GM19240 (cell line): ENCODE measurements around the gene COL11A1.
"Not testable (repeated sequence)": the region's sequence is repeated elsewhere in the genome, so short reads cannot be mapped to it uniquely, and the experiment has no call there.

Source experiments
- DNase-seq: peaks from one replicate; pipeline ENCODE4 v3.0.0; 2011; ENCODE audit warnings: low spot score; ENCODE audit not compliant: insufficient read length

COL11A1 gene

GRCh38 chr1:103108376-103109150 is at the start of gene COL11A1:
TSS of gene COL11A1 (minus strand) at chr1:103108522. CDS start at chr1:103108178, 344 bp downstream.
- DNase-seq, result no peak

DNA sequence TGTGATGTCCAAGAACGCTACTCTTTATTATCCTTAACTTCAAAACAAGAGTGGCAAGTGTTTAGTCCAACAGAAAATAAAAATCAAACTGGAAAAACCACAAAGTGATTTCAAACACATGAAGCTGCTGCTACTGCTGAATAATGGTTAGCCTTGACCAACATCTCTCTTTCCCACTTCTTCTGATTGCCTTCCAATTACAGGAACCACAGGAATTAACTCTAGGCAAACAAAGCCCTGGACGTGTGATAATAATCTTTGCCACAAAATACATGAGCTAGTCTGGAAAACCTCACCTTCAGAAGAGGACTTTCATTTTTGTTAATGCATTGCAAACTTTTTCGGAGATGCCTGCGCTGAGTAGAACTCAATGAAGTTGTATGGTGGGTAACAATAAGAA is 48.6 kb upstream of the COL11A1 start:
- no peak for DNase-seq

- DNase-seq, result no peak
These were observed 37.8 kb upstream of the COL11A1 start for GRCh38 chr1:103146166-103146565.

DNA sequence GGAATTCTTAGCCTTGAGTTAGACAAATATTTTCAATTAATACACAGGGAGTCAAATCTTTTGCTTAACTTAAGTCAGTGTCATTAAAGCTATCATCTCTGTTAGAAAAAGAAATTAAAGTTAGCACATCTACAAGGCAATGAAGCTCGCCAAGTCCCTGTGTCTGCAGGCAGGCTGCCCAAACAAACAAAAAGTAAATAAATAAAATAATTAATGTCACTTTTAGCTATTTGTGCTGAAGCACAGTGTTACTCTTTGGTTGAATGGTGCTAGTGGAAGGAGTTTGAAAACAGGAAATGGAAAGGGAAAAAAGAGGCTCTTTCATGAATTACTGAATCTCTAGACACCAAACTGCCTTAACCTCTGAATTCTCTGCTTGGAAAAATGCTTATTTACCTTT is 37.1 kb upstream of the COL11A1 start:
- DNase-seq, result no peak

- DNase-seq, result no peak
These were observed 36.4 kb upstream of the COL11A1 start for GRCh38 chr1:103144681-103145080.

GRCh38 chr1:103142461-103142860 is 34.1 kb upstream of the COL11A1 start:
- DNase-seq, result no peak

- DNase-seq, result no peak
These were observed 21.5 kb upstream of the COL11A1 start for GRCh38 chr1:103129796-103130195.

- no peak for DNase-seq
These were observed 20.9 kb upstream of the COL11A1 start for GRCh38 chr1:103129255-103129654.

DNA sequence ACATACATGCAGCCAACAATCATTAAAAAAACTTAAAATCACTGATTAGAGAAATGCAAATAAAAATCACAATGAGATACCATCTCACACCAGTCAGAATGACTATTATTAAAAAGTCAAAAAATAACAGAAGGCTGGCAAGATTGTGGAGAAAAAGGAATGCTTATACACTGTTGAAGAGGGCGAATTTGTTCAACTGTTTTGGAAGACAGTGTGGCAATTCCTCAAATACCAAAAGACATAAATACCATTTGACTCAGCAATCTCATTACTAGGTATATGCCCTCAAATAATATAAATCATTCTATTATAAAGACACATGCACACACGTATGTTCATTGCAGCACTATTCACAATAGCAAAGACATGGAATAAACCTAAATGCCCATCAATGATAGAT is 19.9 kb upstream of the COL11A1 start:
- DNase-seq, result not testable (repeated sequence)

DNA sequence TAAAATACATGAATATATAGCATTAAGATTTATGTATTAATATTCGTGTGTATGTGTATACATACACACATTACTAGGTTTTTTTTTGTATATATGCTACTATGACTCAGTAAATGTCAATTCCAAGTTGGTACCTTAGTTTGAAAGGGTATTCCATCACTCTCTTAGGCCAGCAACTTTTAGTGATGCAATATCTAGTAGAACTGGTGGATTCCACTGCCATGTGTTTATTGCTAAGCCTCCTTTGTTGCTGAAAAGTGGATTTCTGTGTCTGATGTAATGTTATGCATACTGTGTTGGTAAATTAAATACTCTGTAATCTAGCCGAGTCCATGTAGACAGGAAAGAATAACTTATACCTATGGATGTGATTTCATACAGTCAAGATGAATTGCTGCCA is 16.9 kb upstream of the COL11A1 start:
- DNase-seq, result no peak

GRCh38 chr1:103122983-103123720 is 14.8 kb upstream of the COL11A1 start:
- DNase-seq, result no peak

DNA sequence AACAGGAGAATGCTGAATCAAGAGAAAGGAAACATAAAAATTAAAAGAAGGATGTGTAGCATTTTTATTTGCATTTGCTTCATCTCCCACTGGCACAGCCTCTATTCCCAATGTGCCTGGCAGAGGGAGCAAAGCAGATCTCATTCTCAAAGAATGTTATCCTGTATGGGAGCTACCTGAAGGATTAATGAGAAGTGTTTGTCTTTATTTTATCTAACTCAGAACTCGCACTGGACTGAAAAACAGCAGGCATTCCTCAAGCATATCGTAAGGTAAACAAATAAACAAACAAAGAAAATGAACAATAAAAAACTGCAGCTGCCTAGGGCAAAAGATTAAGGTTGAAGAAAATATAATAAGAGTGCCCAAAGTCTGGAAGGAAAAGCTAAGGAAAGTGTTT is 12.7 kb upstream of the COL11A1 start:
- DNase-seq, result no peak

- no peak for DNase-seq
These were observed 4.2 kb upstream of the COL11A1 start for GRCh38 chr1:103112546-103112945.

DNA sequence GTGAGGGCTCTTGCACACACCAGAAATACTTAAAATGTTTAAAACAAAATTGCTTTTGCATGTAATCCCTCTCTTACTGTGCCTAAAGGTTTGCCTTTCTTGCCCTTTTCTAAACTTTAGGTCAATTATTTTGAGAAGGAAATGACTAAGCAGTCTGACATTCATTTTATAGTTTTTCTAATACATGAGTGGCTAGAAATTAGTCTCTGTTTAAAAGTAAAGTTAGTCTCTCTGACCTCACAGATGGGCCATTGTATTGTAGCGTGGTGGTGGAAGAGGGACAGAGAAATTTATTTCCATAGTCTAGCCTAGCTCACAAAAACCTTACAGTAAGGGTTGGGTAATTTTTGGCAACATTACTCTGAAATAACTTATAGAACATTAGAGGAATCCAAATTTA is 3.6 kb upstream of the COL11A1 start:
- no peak for DNase-seq

DNA sequence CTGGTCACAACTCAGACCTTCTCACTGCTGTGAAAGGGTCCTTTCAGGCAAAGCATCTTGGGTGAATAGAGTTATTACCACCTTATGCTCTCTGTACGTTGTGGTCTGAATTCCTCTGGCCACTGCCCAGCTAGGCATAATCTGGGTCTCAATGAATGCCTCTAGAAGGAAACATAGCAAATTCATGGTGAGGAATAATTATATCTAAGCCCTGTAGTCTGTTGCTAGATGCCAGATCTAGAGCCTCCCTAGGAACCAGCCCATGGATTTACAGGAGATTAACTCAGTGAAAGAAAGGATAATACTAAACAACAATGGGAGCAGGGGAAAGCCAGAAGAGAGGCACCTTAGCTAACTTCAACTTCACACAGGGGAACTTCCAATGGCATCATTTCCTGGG is 2.4 kb upstream of the COL11A1 start:
- DNase-seq, result no peak

DNA sequence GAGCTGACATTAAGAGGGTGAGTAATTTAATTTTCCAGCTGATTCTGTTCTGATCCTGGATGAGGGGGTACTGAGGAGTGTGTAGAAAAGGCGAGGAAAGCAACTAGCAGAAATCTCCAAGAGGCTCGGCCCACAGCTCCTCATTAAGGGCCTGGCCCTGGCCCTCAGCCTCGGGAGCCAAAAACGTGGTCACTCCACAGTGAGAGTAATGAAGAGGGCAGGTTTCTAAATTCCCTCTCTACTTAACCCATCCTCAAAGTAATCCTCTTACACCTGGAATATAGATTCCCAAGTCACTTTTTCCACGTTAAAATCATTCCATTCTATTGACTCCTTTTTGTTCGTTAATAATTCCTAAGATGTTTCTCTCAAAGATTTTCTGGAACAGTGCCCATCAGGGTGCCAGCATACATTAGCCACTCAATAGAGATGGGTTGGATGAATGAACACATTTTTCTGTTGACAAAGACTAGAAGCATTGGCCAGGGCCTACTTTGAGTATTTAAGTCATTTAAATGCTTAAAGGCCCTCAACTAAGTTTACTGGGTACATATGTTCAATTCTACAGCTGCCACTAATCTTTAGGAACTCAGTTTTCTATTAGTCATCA is 1.1 kb upstream of the COL11A1 start:
- DNase-seq, result no peak

- no peak for DNase-seq
These were observed 464 bp downstream of the COL11A1 start for GRCh38 chr1:103107741-103108375.

DNA sequence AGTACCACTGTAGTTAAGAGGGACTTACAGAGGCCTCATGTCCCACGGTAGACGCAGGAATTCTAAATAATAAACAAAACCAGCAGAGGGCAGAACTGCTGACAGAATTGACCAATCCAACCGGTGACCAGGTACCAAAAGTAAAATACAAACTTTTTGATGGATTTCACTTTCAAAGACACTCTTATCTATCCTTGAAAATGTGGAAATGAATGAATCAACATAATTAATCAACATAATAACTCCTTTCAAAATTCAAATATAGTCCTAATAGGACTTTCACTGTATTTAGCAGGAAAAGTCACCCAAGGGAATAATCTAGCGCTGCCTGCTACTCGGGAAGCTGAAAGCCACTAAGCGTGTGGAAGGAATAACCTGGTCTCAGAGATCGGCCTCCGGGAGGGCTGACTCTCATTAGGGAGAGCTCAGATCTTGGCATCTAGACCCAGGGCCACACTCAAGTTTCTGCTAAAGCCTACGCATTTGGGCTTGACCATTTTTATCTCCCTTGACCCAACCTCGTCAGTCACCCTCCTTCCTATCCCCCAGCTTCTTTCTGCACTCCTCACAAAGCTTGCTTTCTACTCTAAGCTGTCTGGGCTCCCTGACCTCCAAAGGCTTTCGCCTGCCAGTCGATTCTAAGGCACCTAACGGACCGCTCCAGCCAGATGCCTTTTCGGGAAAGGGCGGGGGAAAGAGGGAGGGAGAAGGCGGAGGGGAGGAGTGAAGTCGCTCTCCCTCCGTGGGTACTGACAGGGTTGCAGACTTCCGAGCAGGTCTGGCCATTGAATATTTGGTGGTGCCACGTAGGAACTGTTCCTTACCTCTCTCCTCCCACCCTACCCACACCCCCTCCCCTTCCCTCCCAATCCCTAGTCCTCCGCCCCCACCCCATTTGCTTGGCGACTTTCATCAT is 1.6 kb downstream of the COL11A1 start:
- no peak for DNase-seq

DNA sequence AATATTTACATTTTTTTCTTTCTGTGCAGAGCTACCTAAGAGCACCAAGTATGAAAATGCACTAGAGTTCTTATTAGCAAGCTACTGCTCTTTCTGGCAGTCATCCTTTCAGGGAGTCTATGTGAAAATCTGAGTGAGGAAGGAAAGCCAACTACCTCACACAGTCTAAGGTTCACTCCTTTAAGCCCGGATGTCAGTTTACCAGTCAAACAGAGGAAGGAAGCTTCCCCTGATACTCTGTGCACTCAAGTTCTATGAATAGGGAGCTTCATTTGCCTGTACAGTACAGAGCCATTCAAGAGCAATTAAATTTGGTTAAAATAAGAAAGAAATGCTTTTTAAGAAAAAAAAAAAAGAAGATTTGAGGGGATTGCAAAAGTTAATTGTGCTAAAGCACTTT is 6.9 kb downstream of the COL11A1 start:
- no peak for DNase-seq

DNA sequence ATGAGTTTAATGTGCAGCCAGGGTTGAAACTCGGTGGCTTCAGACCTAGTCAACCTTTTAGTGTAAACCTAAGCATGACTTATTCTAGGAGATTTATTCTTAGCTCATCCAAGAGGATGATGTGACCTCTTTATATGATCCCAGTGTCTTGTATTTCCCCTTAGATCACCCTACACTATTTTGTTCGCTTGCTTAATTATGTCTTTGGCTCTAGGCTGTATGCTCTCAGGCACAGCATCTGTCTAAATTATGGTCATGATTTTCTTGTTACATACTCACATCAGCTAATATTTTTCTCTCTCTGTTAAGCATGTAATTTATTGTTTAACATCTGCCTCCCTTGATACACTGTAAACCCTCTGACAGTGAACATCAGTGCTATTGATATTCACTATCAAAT is 19.1 kb downstream of the COL11A1 start:
- DNase-seq, result no peak

GRCh38 chr1:103087256-103087655 is 21.1 kb downstream of the COL11A1 start:
- DNase-seq, result no peak
